Endodermal cell (in vitro differentiated cells): ENCODE results near the gene ZBTB7C. TPM values are rescaled to one million over a fixed set of nuclear protein-coding genes. Genes with fewer than 3 reads are reported as not detected.

Source experiments
- DNase-seq: peaks from one replicate; pipeline ENCODE4 v3.0.0-alpha.2; 2017
- H3K27ac ChIP-seq: 2 replicates; pipeline ENCODE4 v1.5.1; 2013; ENCODE audit warnings: mild to moderate bottlenecking, low read depth, low read length, moderate library complexity
- H3K27me3 ChIP-seq: 2 replicates; pipeline ENCODE4 v1.6.1; 2013; ENCODE audit warnings: mild to moderate bottlenecking, low read length, moderate library complexity; ENCODE audit not compliant: insufficient read depth, control insufficient read depth, poor library complexity, severe bottlenecking
- H3K36me3 ChIP-seq: 2 replicates; pipeline ENCODE4 v1.7.0; 2013; ENCODE audit warnings: mild to moderate bottlenecking, low read length, moderate library complexity; ENCODE audit not compliant: control insufficient read depth, insufficient read depth
- H3K4me1 ChIP-seq: one replicate; pipeline ENCODE4 v1.7.0; 2013; ENCODE audit warnings: low read length; ENCODE audit not compliant: control insufficient read depth, insufficient read depth
- H3K4me3 ChIP-seq: 2 replicates; pipeline ENCODE4 v1.5.1; 2013; ENCODE audit warnings: mild to moderate bottlenecking, low read length, moderate library complexity
- H3K9ac ChIP-seq: 2 replicates; pipeline ENCODE4 v1.6.1; 2013; ENCODE audit warnings: mild to moderate bottlenecking, low read length, moderate library complexity; ENCODE audit not compliant: poor library complexity, severe bottlenecking; ENCODE audit errors: extremely low read depth
- H3K9me3 ChIP-seq: 2 replicates; pipeline ENCODE4 v1.6.1; 2013; ENCODE audit warnings: mild to moderate bottlenecking, low read length, moderate library complexity; ENCODE audit not compliant: control insufficient read depth
- H3K27ac Mint-ChIP-seq: 2 replicates; pipeline ENCODE4 v1.8.0; 2020; ENCODE audit warnings: mixed read lengths
- H3K27me3 Mint-ChIP-seq: 2 replicates; pipeline ENCODE4 v1.8.0; 2021; ENCODE audit warnings: mild to moderate bottlenecking, mixed read lengths; ENCODE audit not compliant: insufficient read depth
- H3K36me3 Mint-ChIP-seq: 2 replicates; pipeline ENCODE4 v1.8.0; 2020; ENCODE audit warnings: low read depth, mixed read lengths
- H3K4me1 Mint-ChIP-seq: 2 replicates; pipeline ENCODE4 v1.8.0; 2020; ENCODE audit warnings: mixed read lengths
- H3K4me3 Mint-ChIP-seq: 2 replicates; pipeline ENCODE4 v1.8.0; 2020; ENCODE audit warnings: mild to moderate bottlenecking, moderate library complexity, mixed read lengths
- H3K9me3 Mint-ChIP-seq: 2 replicates; pipeline ENCODE4 v1.8.0; 2020; ENCODE audit warnings: mild to moderate bottlenecking, mixed read lengths
- CTCF ChIP-seq: fragments of 200-600 bp; sonication (generic); conservative IDR thresholded peaks from 2 replicates; pipeline ENCODE4 v1.5.0; 2021; ENCODE audit warnings: antibody characterized with exemption, mild to moderate bottlenecking
- WGBS, 2 experiments: methylation state at CpG; one replicate each; pipeline versions ENCODE4 v1.1.5 to v1.1.7; 2013; ENCODE audit warnings: missing lambda C conversion rate in 2 of 2, mixed read lengths in 1 of 2; ENCODE audit not compliant: insufficient coverage in 1 of 2, insufficient read length in 1 of 2; 5-methylcytosine and 5-hydroxymethylcytosine counted together
- total RNA-seq, 2 donors: library from RNA; stranded (reverse); fragmentation: NEBNext Ultra II Directional in 1 of 2; extraction: Animal tissue kit (Norgen Biotek cat#: 25700) in 1 of 2; gene quantifications; 2 replicates in 1 of 2; 3 replicates in 1 of 2; pipeline ENCODE4 v1.2.1, GENCODE V29; 2021

The ZBTB7C gene
- total RNA-seq, 2 donors from 2014 or later: 0.31 to 0.62 TPM

GRCh38 chr18:48317781-48318381 is 91.3 kb downstream of the ZBTB7C start:
- no peaks in the 10 kb centered on the region for H3K9me3 ChIP-seq
- H3K4me1 Mint-ChIP-seq: peaks cover 51% of the 10 kb centered on the region
- H3K36me3 Mint-ChIP-seq: no peaks in the 10 kb centered on the region
- no peak overlapping the region for H3K27ac Mint-ChIP-seq
- no peak overlapping the region for H3K4me3 ChIP-seq
- no peak for DNase-seq
- TF ChIP-seq CTCF: peak; percentile 68
- no peaks in the 10 kb centered on the region for H3K27me3 ChIP-seq
- no peak overlapping the region for H3K27ac ChIP-seq
- no peak overlapping the region for H3K9ac ChIP-seq
- 95% methylated on average over 5 of the region's 5 CpGs; no CpG with 5 or more reads in 1 of the 2 experiments for WGBS, 2 experiments
- H3K9me3 Mint-ChIP-seq: no peaks in the 10 kb centered on the region
- H3K27me3 Mint-ChIP-seq: peaks cover 3% of the 10 kb centered on the region
- H3K4me1 ChIP-seq: peaks cover 26% of the 10 kb centered on the region
- no peaks in the 10 kb centered on the region for H3K36me3 ChIP-seq
- H3K4me3 Mint-ChIP-seq: no peak overlapping the region

- Mint-ChIP-seq H3K9me3 (no peaks in the 10 kb centered on the region), H3K27ac (no peak overlapping the region), H3K4me3 (no peak overlapping the region), H3K4me1 (peaks cover 45% of the 10 kb centered on the region), H3K36me3 (no peaks in the 10 kb centered on the region), H3K27me3 (peaks cover 7% of the 10 kb centered on the region)
- Histone ChIP-seq H3K9me3 (no peaks in the 10 kb centered on the region), H3K27me3 (no peaks in the 10 kb centered on the region), H3K36me3 (no peaks in the 10 kb centered on the region), H3K27ac (no peak overlapping the region), H3K4me1 (peaks cover 26% of the 10 kb centered on the region), H3K9ac (no peak overlapping the region), H3K4me3 (no peak overlapping the region)
- no peak for DNase-seq
- TF ChIP-seq CTCF: no peak
- 92 to 98% methylated on average over 2 of the region's 3 CpGs for WGBS, 2 experiments
Observed at GRCh38 chr18:48316177-48316576, 93.0 kb downstream of the ZBTB7C start.

- H3K4me3 Mint-ChIP-seq: no peak overlapping the region
- Histone ChIP-seq H3K9ac (no peak overlapping the region), H3K27ac (no peak overlapping the region), H3K4me3 (no peak overlapping the region), H3K36me3 (no peaks in the 10 kb centered on the region), H3K4me1 (peaks cover 21% of the 10 kb centered on the region), H3K9me3 (no peaks in the 10 kb centered on the region), H3K27me3 (no peaks in the 10 kb centered on the region)
- DNase-seq: peak; percentile 87
- TF ChIP-seq CTCF: peak; percentile 54
- peaks cover 11% of the 10 kb centered on the region for H3K27me3 Mint-ChIP-seq
- peaks cover 33% of the 10 kb centered on the region for H3K4me1 Mint-ChIP-seq
- H3K9me3 Mint-ChIP-seq: no peaks in the 10 kb centered on the region
- WGBS, 2 experiments: 0 to 20% methylated on average over 1 to 6 of the region's 6 CpGs
- no peaks in the 10 kb centered on the region for H3K36me3 Mint-ChIP-seq
- no peak overlapping the region for H3K27ac Mint-ChIP-seq
Observed at GRCh38 chr18:48314690-48315089, 94.5 kb downstream of the ZBTB7C start.
